KG1 (cell line): ENCODE measurements around the gene HCST.

Experiments
- DNase-seq: peaks from one replicate; lab custom pipeline; 2025; lab: John Stamatoyannopoulos, UW

HCST gene

DNA sequence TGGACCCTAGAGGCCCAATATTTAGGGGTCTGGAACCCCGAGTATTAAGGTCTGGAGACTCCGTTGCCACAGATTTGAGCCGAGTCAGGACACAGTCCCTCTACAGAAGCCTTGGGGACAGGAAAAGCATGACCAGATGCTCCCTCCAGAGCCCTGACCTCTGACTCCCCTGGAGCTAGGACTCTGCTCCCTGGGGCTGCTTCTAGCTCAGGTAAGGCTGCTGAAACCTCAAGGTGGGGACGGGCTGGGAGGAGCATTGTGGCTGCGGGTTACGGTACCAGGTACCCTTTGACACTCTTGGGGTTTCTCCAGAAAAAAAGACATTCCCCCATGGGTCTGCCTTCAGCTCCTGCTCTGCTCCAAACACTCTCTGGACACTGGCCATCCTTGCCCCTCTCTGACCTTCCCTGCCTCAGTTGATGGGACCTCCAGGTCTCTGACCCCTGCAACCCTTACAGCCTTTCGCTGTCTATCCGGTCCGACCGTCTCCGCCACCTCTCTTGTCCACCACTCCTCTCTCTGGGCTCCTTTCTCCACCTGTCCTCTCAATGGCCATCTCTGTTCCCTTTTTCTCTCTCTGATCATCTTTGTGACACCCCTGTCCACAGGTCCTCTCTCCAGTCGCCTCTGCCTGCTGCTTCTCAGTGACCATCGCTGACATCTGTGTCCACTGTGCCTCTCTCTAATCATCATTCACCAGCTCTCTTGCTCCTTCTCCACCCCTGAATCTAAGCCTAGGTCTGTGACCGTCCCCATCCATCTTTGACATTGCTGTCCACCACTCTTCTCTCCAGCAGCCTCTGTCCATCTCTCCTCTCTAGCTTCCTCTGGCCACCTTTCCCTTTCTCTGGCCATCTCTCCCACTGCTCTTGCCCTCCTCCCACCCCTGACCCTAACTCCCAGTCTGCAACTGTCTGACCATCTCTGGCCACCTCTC, 35.3 kb downstream of the HCST start:
- DNase-seq = no peak

DNA sequence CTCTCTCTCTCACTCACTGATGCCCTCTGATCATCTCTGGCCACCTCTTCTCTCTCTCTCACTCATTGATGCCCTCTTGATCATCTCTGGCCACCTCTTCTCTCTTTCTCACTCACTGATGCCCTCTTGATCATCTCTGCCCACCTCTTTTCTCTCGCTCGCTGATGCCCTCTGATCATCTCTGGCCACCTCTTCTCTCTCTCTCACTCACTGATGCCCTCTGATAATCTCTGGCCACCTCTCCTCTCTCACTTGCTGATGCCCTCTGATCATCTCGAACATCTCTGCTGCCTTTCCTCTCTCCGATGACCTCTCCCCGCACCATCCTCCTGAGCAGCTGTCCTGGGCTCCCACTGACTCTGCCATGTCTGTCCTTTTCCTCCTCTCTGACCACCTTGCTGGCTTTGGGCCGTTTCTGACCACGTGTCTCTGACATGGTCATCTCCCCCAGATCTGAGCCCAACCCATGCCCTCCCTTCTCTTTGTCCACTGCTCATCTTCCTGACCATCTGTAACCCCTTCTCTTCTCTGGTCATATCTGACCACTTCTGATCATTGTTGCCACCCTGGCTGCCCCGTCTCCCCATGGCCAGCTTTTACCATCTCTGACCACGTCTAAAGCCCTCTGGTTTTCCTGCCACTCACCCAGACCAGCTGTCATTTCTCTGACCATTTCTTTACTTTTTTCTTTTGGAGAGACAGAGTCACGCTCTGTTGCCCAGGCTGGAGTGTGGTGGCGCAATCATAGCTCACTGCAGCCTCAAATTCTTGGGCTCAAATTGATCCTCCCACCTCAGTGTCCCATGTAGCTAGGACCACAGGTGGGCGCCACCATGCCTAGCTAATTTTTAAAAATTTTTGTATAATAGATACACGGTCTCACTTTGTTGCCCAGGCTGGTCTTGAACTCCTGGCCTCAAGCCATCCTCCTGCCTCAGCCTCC, 36.2 kb downstream of the HCST start:
- no peak for DNase-seq

DNA sequence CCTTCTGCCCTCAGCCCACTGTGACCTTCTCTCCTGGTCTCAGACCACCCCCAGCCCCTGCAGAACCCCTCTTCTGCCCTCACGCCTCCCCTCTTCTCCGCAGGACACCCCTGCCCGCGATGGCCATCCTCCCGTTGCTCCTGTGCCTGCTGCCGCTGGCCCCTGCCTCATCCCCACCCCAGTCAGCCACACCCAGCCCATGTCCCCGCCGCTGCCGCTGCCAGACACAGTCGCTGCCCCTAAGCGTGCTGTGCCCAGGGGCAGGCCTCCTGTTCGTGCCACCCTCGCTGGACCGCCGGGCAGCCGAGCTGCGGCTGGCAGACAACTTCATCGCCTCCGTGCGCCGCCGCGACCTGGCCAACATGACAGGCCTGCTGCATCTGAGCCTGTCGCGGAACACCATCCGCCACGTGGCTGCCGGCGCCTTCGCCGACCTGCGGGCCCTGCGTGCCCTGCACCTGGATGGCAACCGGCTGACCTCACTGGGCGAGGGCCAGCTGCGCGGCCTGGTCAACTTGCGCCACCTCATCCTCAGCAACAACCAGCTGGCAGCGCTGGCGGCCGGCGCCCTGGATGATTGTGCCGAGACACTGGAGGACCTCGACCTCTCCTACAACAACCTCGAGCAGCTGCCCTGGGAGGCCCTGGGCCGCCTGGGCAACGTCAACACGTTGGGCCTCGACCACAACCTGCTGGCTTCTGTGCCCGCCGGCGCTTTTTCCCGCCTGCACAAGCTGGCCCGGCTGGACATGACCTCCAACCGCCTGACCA, 37.2 kb downstream of the HCST start:
- DNase-seq = no peak

DNA sequence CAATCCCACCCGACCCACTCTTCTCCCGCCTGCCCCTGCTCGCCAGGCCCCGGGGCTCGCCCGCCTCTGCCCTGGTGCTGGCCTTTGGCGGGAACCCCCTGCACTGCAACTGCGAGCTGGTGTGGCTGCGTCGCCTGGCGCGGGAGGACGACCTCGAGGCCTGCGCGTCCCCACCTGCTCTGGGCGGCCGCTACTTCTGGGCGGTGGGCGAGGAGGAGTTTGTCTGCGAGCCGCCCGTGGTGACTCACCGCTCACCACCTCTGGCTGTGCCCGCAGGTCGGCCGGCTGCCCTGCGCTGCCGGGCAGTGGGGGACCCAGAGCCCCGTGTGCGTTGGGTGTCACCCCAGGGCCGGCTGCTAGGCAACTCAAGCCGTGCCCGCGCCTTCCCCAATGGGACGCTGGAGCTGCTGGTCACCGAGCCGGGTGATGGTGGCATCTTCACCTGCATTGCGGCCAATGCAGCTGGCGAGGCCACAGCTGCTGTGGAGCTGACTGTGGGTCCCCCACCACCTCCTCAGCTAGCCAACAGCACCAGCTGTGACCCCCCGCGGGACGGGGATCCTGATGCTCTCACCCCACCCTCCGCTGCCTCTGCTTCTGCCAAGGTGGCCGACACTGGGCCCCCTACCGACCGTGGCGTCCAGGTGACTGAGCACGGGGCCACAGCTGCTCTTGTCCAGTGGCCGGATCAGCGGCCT, 37.9 kb downstream of the HCST start:
- no peak for DNase-seq

DNA sequence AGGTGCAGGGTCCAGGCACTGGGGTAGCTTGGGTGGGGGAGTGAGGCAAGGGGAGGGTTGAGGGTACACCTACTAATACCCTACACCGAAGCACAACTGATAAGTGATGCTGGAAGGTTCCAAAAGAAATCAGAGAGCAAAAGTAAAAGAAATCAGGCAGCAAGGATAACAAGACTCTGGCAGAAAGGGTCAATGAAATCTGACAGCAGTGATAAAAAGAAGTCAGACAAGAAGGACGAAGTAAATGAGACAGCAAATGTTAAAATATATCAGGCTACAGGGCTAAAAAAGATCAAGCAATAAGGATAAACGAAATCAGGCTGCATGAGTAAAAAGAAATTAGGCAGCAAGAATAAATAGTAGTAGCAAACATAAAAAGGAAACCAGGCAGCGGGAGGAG, 38.5 kb downstream of the HCST start:
- no peak for DNase-seq

DNA sequence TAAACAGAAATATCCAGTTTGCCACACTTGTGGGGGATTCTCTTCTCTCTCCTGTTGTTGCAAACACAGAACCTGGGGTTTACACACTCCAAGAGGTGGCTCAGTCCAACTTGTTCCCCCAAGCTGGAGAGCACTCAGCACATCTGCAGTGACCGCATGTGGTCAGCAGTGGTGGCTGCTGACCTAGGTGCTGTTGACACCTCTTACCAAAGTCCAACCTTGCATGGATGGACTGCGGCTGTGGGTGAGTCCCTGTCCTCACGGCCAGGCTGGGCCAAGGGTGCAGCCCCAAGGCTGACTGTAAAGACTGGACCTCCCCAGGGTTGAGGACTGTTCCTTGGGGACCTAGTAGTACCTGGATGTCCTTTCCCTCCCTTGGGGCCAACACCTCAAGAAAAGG, 39.9 kb downstream of the HCST start:
- DNase-seq = no peak

DNA sequence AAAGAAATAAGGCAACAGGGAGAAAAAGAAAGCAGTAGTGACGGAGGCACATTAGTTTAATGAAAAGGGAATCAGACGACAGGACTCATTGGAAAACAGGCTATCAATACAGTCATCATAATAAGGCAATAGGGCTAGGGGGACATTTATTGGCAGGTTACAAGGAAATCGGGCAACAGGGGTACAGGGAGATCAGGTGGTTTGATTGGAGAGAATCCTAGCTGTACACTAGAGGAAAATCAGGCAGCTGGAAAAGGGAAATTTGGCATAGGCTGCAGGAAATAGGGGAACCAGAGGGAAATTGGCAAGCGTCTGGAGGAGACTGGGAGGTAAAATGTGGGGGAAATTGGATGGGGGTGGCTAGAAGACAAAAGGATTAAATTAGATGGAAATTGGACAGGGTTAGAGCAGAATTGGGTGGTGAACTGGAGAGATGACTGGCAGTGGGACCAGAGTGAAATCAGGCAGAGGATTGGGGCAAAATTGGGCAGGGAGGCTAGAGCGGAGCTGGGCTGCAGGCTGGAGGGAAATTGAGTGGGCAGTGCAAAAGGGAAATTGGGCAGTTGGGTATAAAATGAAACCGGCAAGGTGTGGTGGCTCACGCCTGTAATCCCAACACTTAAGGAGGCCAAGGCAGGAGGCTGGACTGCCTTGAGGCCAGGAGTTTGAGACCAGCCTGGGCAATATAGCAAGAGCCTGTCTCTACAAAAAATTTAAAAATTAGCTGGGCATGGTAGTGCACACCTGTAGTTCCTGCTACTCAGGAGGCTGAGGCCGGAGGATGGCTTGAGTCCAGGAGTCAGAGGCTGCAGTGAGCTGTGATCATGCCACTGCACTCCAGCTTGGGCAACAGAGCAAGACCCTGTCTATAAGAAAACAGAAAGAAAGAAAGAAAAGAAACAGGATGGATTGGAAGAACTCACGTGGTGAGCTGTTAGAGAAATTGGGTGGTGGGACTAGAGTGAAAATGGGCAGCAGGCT, 41.3 kb downstream of the HCST start:
- DNase-seq = no peak

DNA sequence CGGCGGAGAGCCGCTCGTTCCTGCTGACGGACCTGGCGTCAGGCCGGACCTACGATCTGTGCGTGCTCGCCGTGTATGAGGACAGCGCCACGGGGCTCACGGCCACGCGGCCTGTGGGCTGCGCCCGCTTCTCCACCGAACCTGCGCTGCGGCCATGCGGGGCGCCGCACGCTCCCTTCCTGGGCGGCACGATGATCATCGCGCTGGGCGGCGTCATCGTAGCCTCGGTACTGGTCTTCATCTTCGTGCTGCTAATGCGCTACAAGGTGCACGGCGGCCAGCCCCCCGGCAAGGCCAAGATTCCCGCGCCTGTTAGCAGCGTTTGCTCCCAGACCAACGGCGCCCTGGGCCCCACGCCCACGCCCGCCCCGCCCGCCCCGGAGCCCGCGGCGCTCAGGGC, 42.2 kb downstream of the HCST start:
- DNase-seq = no peak

DNA sequence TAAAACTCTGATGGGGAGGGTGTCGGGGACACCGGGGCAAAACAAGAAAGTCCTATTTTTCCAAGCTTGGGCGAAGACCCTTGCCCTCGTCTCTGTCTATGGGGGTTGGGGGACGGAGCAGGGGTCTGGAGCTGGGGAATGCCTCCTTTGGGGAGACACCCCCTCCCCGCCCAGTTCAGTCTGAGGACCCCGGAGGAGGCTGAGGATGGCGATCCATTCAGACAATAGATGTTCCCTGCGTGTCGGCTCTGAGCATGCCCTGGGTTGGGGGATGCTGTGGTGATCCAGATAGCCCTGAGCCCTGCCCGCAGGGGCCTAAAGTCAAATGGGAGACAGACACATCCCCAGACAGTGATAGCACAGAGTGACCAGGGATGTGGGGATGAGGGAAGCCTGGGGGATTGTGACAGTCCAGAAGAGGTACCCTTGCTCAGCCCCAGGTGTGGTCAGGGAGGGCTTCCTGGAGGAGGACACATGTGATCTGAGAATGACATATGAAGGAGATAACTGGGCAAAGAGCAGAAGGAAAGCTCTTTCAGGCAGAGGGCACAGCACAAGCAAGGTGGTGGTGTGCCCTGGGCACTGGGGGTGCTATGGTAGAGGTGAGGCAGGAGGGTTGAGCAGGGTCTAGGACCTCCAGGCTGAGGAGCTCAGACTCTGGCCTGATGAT, 42.9 kb downstream of the HCST start:
- DNase-seq = no peak

DNA sequence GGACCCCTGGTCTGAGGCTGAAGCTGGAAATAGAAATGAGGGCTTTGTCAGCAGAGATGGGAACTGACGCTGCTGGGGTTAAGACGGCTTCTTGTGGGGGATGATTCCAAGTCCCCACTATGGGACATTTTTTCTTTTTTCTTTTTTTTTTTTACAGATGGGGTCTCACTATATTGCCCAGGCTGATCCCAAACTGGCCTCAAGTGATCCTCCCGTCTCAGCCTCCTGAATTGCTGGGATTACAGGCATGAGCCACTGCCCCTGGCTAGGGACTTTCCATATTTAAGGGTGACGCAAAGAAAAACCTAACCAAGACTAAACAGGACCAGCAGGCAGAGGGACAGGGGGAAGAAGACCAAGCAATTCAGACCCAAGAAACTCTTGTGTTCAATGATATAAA, 43.9 kb downstream of the HCST start:
- no peak for DNase-seq

DNA sequence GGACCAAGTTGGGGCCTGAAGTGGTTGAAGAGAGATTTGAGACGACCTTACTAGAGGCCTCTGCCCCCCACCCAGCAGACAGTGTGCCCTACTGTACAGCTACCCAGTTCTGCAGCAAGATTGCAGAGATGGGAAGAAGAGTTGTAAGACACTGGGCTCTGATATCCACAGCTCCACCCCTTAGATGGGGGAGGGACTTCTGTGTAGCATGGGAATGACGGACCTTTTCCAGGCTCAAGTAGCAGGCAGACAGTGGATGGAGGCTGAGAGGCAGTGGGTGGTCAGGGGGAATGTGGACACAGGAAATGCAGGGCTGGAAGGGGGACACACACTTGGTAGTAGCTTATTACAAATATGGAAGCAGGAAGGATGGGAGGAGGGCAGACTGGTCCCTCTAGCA, 46.8 kb downstream of the HCST start:
- DNase-seq = no peak
